Caco-2 (cell line): Measurements from ENCODE around the gene SURF2. TPM values are rescaled to one million over a fixed set of nuclear protein-coding genes. Genes with fewer than 3 reads are reported as not detected.

Experiments
- BruUV-seq: library from RNA; stranded (reverse); fragments of 400-500 nt; replicated peaks from 2 replicates; lab custom pipeline; 2021; lab: Mats Ljungman, UMichigan
- CTCF ChIA-PET: fragments of 300-600 bp; sonication (Branson Sonifier 250); formaldehyde crosslinking; loops from one replicate; lab custom pipeline; 2022; ENCODE audit warnings: antibody characterized with exemption; lab: Charles Lee
- POLR2A ChIA-PET: fragments of 300-600 bp; sonication (Branson Sonifier 250); formaldehyde crosslinking; loops from one replicate; lab custom pipeline; 2022; ENCODE audit warnings: antibody characterized with exemption; lab: Charles Lee
- DNase-seq, 2 experiments: peaks; one replicate each; pipeline versions ENCODE4 v3.0.0 to v3.0.0-alpha.2; 2020 to 2022
- H3K27me3 ChIP-seq: replicated peaks from 2 replicates; pipeline ENCODE4 v1.6.0; 2011; ENCODE audit warnings: low read length; ENCODE audit not compliant: control insufficient read depth, insufficient read depth
- H3K36me3 ChIP-seq: 2 replicates; pipeline ENCODE4 v1.5.1; 2011; ENCODE audit warnings: low read length; ENCODE audit not compliant: control insufficient read depth, insufficient read depth
- H3K4me1 ChIP-seq: fragments of 250-450 bp; sonication (Bioruptor Pico); 2 replicates; pipeline ENCODE4 v1.5.1; 2020; ENCODE audit warnings: mild to moderate bottlenecking
- H3K4me3 ChIP-seq: 2 replicates; pipeline ENCODE4 v1.5.1; 2011; ENCODE audit warnings: low read depth, mild to moderate bottlenecking, control low read depth, low read length
- H3K9me3 ChIP-seq: fragments of 250-450 bp; sonication (Bioruptor Pico); 2 replicates; pipeline ENCODE4 v1.5.1; 2020; ENCODE audit warnings: mild to moderate bottlenecking, moderate library complexity
- H3K27ac Mint-ChIP-seq: one replicate; pipeline ENCODE4 v1.8.0; 2022; ENCODE audit warnings: mixed read lengths; ENCODE audit not compliant: unreplicated experiment
- H3K27me3 Mint-ChIP-seq: one replicate; pipeline ENCODE4 v1.8.0; 2022; ENCODE audit warnings: mixed read lengths; ENCODE audit not compliant: insufficient read depth, unreplicated experiment
- H3K36me3 Mint-ChIP-seq: one replicate; pipeline ENCODE4 v1.8.0; 2022; ENCODE audit warnings: mild to moderate bottlenecking, mixed read lengths; ENCODE audit not compliant: insufficient read depth, unreplicated experiment
- H3K4me1 Mint-ChIP-seq: one replicate; pipeline ENCODE4 v1.8.0; 2022; ENCODE audit warnings: low read depth, mixed read lengths; ENCODE audit not compliant: unreplicated experiment
- H3K4me3 Mint-ChIP-seq: one replicate; pipeline ENCODE4 v1.8.0; 2022; ENCODE audit warnings: mild to moderate bottlenecking, moderate library complexity, mixed read lengths; ENCODE audit not compliant: unreplicated experiment
- H3K9me3 Mint-ChIP-seq: one replicate; pipeline ENCODE4 v1.8.0; 2022; ENCODE audit warnings: mixed read lengths; ENCODE audit not compliant: unreplicated experiment
- CTCF ChIP-seq, 2 experiments: fragments of 200-600 bp in 1 of 2; IDR thresholded peaks; 1 replicate in 1 of 2; 2 replicates in 1 of 2; pipeline versions ENCODE4 v1.5.1 to v1.8.0; 2011 to 2022; ENCODE audit warnings: antibody characterized with exemption in 1 of 2, control low read depth in 1 of 2, inconsistent platforms in 1 of 2, low read depth in 1 of 2, low read length in 1 of 2, mild to moderate bottlenecking in 1 of 2, moderate library complexity in 1 of 2; ENCODE audit not compliant: insufficient read depth in 1 of 2, severe bottlenecking in 1 of 2, unreplicated experiment in 1 of 2
- intact Hi-C: fragments of 100-400 bp; cut with micrococcal nuclease; formaldehyde crosslinking; loops from one replicate; pipeline ENCODE4 v1.10.0; 2022; ENCODE audit not compliant: unreplicated experiment
- total RNA-seq: library from RNA; stranded (reverse); gene quantifications from 2 replicates; pipeline ENCODE4 v1.2.3, GENCODE V29; 2022

Gene SURF2
- total RNA-seq, 1 experiment from 2014 or later: 34.4 TPM

- no peak overlapping the region for H3K27ac Mint-ChIP-seq
- POLR2A ChIA-PET: no interaction called here
- H3K27me3 Mint-ChIP-seq: no peaks in the 10 kb centered on the region
These were observed 25.1 kb upstream of the SURF2 start for GRCh38 chr9:133331221-133331620.

GRCh38 chr9:133331641-133332380 lies 24.5 kb upstream of the SURF2 start:
- no peak overlapping the region for H3K4me3 ChIP-seq
- H3K4me1 ChIP-seq: peaks cover 2% of the 10 kb centered on the region; the same call in 1 of the 2 replicates
- H3K36me3 ChIP-seq: peaks cover 13% of the 10 kb centered on the region
- no peaks in the 10 kb centered on the region for H3K9me3 Mint-ChIP-seq
- DNase-seq: no peak
- no peaks in the 10 kb centered on the region for H3K27me3 ChIP-seq
- H3K27me3 Mint-ChIP-seq: no peaks in the 10 kb centered on the region
- CTCF ChIA-PET: interaction anchor here (4.4 kb wide), 1 partner anchor 144 kb away, joined by 20 read pairs; no protein-coding TSS in a partner anchor
- H3K36me3 Mint-ChIP-seq: peaks cover 81% of the 10 kb centered on the region
- no peak for TF ChIP-seq CTCF (IDR thresholded peaks at IDR 0.05; ENCODE audit: insufficient read depth in 1 of 2, low read depth in 1 of 2, low read length in 1 of 2, severe bottlenecking in 1 of 2, unreplicated experiment in 1 of 2)
- H3K4me1 Mint-ChIP-seq: no peaks in the 10 kb centered on the region
- intact Hi-C loops: no loop called here
- BruUV-seq: no TSS peak
- H3K9me3 ChIP-seq: no peaks in the 10 kb centered on the region
- H3K4me3 Mint-ChIP-seq: no peak overlapping the region
- POLR2A ChIA-PET: no interaction called here
- H3K27ac Mint-ChIP-seq: no peak overlapping the region

More at GRCh38 chr9:133331221-133331620, 25.1 kb upstream of the SURF2 start:
- Histone ChIP-seq H3K27me3 (no peaks in the 10 kb centered on the region), H3K4me1 (no peaks in the 10 kb centered on the region), H3K9me3 (no peaks in the 10 kb centered on the region), H3K36me3 (peaks cover 13% of the 10 kb centered on the region), H3K4me3 (no peak overlapping the region)
- H3K4me1 Mint-ChIP-seq: no peaks in the 10 kb centered on the region
- H3K36me3 Mint-ChIP-seq: peaks cover 75% of the 10 kb centered on the region
- no peak for DNase-seq
- intact Hi-C loops: no loop called here
- no peak for TF ChIP-seq CTCF (IDR thresholded peaks at IDR 0.05; ENCODE audit: insufficient read depth in 1 of 2, low read depth in 1 of 2, low read length in 1 of 2, severe bottlenecking in 1 of 2, unreplicated experiment in 1 of 2)
- no peaks in the 10 kb centered on the region for H3K9me3 Mint-ChIP-seq
- BruUV-seq: no TSS peak
- H3K4me3 Mint-ChIP-seq: no peak overlapping the region
- CTCF ChIA-PET: interaction anchor here (2.5 to 2.7 kb wide), 2 partner anchors 143 to 145 kb away, joined by 17 to 31 read pairs; no protein-coding TSS in a partner anchor

GRCh38 chr9:133332381-133332730 lies 24.0 kb upstream of the SURF2 start:
- Histone ChIP-seq H3K27me3 (no peaks in the 10 kb centered on the region), H3K4me3 (no peak overlapping the region), H3K36me3 (peaks cover 13% of the 10 kb centered on the region), H3K4me1 (peaks cover 6% of the 10 kb centered on the region; the same call in 1 of the 2 replicates), H3K9me3 (no peaks in the 10 kb centered on the region)
- no peak overlapping the region for H3K4me3 Mint-ChIP-seq
- POLR2A ChIA-PET: no interaction called here
- intact Hi-C loops: no loop called here
- no peak overlapping the region for H3K27ac Mint-ChIP-seq
- peaks cover 85% of the 10 kb centered on the region for H3K36me3 Mint-ChIP-seq
- no peaks in the 10 kb centered on the region for H3K4me1 Mint-ChIP-seq
- no peaks in the 10 kb centered on the region for H3K27me3 Mint-ChIP-seq
- DNase-seq: no peak
- H3K9me3 Mint-ChIP-seq: no peaks in the 10 kb centered on the region
- CTCF ChIA-PET: interaction anchor here (4.4 kb wide), 1 partner anchor 145 kb away, joined by 20 read pairs; no protein-coding TSS in a partner anchor
- no peak for TF ChIP-seq CTCF (IDR thresholded peaks at IDR 0.05; ENCODE audit: insufficient read depth in 1 of 2, low read depth in 1 of 2, low read length in 1 of 2, severe bottlenecking in 1 of 2, unreplicated experiment in 1 of 2)
- no TSS peak for BruUV-seq
